Neural cell (in vitro differentiated cells): ENCODE data around the gene ARF1.

Experiments used
- CTCF ChIP-seq: fragments of 450-650 bp; IDR thresholded peaks from 2 replicates; pipeline ENCODE4 v1.5.1; 2014; ENCODE audit warnings: antibody characterized with exemption, mild to moderate bottlenecking, moderate library complexity; ENCODE audit not compliant: poor library complexity, severe bottlenecking
- EP300 ChIP-seq: fragments of 450-650 bp; conservative IDR thresholded peaks from 2 replicates; pipeline ENCODE4 v1.6.1; 2014; ENCODE audit warnings: antibody characterized with exemption, mild to moderate bottlenecking, moderate library complexity; ENCODE audit not compliant: poor library complexity, severe bottlenecking
- EZH2 ChIP-seq: fragments of 200-600, 300-800 bp; shearing (Covaris generic), sonication (generic); IDR thresholded peaks from 2 replicates; pipeline ENCODE4 v1.6.1; 2014; ENCODE audit warnings: antibody characterized with exemption, low read length, borderline replicate concordance, mild to moderate bottlenecking; ENCODE audit not compliant: insufficient read depth, poor library complexity, severe bottlenecking
- POLR2AphosphoS5 ChIP-seq: IDR thresholded peaks from 2 replicates; pipeline ENCODE4 v1.6.1; 2012
- REST ChIP-seq: IDR thresholded peaks from 2 replicates; pipeline ENCODE4 v1.6.1; 2012; ENCODE audit warnings: borderline replicate concordance
- SMC3 ChIP-seq: fragments of 450-650 bp; conservative IDR thresholded peaks from 2 replicates; pipeline ENCODE4 v1.6.1; 2014; ENCODE audit warnings: antibody characterized with exemption, mild to moderate bottlenecking, moderate library complexity; ENCODE audit not compliant: poor library complexity
- TAF1 ChIP-seq: IDR thresholded peaks from 2 replicates; pipeline ENCODE4 v1.6.1; 2012; ENCODE audit warnings: low read depth

DNA sequence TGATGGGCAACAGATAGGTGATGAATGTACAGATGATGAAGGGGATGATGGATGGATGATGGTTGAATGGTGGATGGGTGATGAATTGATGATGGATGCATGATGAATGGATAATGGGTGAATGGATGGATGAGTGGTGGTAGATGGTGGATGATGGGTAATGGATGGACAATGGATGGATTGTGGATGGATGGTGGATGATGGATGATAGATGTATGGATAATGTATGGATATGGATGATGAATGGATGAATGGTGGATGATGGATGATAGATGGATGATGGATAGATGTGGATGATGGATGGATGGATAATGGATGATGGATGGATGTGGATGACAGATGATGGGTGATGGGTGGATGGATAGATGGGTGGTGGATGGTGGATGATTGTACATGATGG, 40.0 kb upstream of the ARF1 start:
- TF ChIP-seq CTCF (no peak), REST (no peak), EP300 (no peak), SMC3 (no peak), EZH2 (no peak), POLR2AphosphoS5 (no peak), TAF1 (no peak)
